ENCODE results near the gene PRKCB.
"Not testable (repeated sequence)": the region's sequence is repeated elsewhere in the genome, so short reads cannot be mapped to it uniquely, and the experiment has no call there.

The PRKCB gene

DNA sequence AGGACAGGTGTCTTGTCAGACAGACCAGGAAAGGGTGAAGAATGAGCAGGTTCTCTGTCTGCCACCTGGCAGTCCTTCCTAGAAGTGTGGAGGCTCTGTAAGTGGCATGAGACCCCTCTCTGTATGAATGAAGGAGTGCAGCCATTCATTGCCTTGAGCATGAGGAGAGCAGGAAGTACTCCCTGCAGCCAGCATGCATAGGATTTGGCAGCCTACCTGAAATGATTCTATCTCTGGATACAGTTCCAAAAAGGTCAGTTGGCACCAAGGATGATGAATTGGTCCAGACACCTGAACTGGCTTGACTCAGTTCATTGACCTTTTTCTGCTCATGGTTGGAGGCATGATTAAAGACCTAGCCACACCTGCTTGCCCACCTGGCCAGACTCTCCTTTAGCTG lies 163.0 kb downstream of the PRKCB start:
- DNase-seq (ENCODE audit: low read depth in 1 of 2, low spot score in 1 of 2) = no peak

DNA sequence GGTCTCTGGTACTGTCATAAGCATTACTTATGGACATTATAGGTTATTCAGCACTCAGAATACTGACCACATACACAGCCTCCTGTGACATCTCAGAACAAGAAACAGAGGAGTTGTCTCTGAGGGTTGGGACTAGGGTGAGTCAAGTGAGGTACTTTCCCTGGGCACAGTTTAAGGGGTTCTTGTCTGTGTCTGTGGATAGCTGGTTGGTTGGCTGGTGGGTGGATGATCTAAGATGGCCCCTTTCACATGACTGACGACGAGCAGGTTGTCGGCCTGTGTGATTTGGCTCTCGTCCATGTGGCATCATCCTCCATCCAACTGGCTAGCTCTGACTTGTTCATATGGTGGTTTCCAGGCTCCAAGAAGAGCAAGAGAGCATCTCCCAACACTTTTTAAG lies 163.9 kb downstream of the PRKCB start:
- DNase-seq (ENCODE audit: low read depth in 1 of 2, low spot score in 1 of 2) = no peak

DNA sequence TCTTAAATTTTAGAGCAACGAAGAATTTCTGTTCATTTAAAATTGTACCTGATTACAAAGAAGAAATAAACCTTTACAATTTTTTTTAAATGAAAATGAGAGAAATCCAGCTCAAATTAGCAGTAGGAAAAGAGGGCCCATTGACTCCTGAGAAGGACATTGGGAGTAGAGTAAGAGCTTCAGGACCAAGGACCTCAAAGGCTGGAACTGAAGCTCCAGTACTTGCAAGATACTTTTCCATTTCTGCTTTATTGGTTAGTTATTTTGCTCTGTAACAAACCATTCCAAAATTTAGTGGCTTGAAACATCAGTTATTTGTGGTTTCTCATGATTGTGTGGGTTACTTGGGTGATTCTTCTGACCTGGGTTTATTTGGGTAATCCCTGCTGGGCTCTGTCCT lies 165.9 kb downstream of the PRKCB start:
- DNase-seq (ENCODE audit: low read depth in 1 of 2, low spot score in 1 of 2) = no peak

DNA sequence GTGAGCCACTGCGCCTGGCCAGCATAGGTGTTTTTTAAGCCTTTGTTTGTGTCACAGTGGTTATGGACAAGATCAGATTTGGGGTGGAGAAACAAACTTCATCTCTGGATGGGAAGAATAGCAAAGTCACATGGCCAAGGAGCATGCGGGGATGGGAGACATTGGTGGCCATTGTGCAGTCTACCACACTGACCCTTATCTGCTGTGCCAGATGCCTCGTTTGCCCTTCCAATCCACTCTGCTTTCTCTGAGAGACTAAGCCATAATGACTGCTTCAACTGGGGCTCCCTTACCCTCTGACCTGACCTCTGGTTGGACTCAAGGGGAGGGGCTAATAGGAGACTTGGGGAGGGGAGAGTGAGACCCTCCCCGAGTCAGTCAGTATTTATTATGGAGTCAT lies 166.8 kb downstream of the PRKCB start:
- DNase-seq (ENCODE audit: low read depth in 1 of 2, low spot score in 1 of 2) = no peak

DNA sequence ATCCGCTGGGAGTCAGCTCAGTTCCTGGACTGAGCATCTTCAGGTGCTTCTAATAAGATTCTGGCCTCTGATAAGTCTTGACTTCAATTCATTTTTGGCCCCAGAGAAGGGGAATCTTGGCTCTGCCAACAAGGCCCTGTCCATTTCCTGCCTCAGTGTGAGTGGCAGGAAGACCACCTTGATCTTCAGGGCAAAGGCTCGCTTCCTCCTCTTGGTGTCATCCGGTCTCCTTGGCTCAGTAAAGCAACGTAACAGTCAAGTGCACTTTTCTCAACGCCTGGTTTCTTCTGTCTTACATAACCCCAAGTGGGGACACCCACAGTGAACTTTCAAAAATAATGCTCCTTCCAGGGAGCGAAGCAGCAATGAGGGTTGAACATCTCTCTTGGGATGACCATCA lies 169.8 kb downstream of the PRKCB start:
- DNase-seq (ENCODE audit: low read depth in 1 of 2, low spot score in 1 of 2) = no peak

DNA sequence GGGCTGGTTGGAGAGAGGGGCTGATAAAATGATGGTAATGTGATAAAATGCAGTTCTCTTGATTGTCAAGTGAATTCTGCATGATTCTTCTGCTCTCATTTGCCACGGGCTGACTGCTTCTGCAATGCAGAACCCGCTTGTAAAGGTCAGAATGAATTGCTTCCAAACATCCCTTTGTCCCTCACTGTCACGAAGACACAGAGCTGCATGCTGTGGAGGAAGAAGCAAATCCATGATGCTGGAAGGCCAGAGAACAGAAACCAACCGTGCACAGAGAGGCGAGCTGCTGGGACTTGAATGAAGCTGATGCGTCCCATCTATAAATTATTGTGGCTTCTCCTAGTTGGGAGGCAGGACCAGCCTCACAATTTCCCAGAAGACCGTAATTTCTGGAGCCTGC lies 171.6 kb downstream of the PRKCB start:
- no peak for DNase-seq (ENCODE audit: low read depth in 1 of 2, low spot score in 1 of 2)

DNA sequence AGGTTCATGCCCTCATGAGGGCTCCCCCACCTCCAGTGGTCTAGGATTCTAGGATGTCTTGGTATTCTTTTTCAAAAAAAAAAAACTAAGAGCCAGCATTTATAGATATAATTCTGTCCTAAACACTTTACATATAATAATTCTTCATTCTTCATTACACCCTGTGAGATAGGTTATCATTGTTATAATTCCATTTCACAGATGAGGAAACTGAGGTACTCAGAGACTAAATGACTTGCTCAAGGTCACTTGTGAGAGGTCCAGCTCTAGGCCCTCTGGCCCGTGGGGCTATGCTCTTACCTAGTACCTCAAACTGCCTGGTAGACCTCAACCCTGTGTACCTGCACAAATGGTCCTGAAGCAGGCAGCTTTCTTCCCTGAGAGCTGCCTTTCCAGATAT lies 172.2 kb downstream of the PRKCB start:
- DNase-seq (ENCODE audit: low read depth in 1 of 2, low spot score in 1 of 2) = no peak

DNA sequence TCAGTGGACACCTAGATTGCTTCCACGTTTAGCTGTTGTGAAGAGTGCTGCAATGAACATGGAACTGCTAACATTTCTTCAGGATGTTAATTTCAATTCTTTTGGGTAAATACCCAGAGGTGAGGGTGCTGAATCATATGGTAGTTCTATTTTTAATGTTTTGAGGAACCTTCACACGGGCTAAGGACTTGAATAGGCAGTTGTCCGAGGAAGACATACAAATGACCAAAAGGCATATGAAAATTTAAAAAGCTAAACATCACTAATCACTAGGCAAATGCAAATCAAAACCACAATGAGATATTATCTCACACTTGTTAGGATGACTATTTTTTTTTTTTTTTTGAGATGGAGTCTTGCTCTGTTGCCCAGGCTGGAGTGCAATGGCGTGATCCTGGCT lies 173.3 kb downstream of the PRKCB start:
- no peak for DNase-seq (ENCODE audit: low read depth in 1 of 2, low spot score in 1 of 2)

DNA sequence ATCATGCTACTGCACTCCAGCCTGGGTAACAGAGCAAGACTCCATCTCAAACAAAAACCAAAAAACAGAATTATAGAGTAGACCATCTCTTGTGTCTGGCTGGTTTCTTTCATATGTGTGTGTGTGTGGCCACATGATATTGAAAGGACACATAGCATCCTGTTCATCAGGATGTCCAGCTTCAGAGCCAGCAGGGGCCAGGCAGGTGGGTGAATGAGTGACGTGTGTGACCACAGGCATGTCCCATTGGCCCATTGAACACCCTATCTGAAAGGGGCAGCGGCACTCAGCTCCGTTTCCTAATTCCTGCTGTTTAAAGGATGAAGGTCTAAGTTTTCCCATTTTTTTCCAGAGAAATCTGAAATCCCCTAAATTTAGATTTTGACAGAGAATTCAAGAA lies 174.2 kb downstream of the PRKCB start:
- DNase-seq (ENCODE audit: low read depth in 1 of 2, low spot score in 1 of 2) = no peak

DNA sequence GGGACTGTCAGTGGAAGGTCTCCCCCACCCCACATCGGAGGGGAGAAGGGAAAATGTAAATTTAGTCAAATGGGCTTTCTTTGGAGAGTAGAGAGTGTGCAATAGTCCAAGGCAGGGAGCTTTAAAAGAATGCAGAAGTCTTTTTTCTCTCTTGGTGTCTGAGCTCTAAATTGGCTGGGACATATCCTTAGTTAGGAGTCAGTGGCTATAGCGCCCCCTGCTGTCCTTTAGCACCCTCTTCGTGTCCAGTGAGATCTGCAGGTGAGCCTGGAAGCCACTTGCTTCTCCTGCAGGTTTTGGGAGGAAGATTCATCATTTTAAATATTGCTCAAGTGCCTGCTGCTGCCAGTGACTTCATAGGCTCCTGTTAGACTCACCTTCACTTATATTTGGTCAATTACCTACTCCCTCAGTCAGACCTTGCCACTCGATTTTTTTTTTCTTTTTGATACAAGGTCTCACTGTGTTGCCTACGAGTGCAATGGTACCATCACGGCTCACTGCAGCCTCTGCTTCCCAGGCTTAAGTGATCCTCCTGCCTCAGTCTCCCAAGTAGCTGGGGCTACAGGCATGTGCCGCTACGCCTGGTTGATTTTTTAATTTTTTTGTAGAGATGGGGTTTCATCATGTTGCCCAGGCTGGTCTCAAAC lies 174.8 kb downstream of the PRKCB start:
- DNase-seq (ENCODE audit: low read depth in 1 of 2, low spot score in 1 of 2) = peak; percentile 57 to 61

DNA sequence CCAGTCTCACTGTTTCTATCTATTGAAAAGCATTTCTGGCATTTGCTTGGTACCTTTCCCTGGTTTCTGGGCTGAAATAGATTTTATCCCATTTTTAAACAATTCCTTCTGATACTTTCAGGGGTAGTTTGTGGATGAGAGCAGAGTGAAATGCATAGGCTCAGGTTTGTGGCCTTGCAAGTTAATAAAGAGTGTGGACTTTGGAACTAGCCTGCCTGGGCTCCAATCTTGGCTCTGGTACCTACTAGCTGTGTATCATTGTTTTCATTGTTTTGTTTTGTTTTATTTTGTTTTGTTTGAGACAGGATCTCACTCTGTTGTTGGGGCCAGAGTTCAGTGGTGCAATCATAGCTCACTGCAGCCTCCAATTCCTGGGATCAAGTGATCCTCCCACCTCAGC lies 175.5 kb downstream of the PRKCB start:
- no peak for DNase-seq (ENCODE audit: low read depth in 1 of 2, low spot score in 1 of 2)

DNA sequence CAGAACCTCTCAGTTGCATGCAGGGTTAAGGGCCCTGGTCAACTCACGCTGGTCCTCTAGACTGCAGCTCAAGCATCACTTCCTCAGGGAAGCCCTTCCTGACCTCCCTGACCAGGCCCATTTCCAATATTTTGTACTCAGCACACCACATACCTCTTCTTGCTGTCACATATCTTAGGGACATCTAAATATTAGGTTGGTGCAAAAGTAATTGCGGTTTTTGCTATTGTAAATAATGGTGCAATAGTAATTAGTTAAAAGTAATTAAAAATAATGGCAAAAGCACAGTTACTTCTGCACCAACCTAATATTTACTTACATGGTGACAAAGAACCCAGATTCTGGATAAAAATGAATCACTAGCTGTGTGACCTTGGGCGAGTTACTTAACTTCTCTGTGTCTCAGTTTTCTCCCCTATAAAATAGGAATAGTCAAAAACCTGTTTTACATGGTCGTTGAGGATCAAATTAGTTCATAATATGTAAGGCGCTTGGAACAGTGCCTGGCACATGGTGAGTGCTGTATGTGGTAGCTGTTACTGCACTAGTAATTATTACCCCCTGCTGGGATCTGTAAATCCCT lies 177.4 kb downstream of the PRKCB start:
- no peak for DNase-seq (ENCODE audit: low read depth in 1 of 2, low spot score in 1 of 2)

DNA sequence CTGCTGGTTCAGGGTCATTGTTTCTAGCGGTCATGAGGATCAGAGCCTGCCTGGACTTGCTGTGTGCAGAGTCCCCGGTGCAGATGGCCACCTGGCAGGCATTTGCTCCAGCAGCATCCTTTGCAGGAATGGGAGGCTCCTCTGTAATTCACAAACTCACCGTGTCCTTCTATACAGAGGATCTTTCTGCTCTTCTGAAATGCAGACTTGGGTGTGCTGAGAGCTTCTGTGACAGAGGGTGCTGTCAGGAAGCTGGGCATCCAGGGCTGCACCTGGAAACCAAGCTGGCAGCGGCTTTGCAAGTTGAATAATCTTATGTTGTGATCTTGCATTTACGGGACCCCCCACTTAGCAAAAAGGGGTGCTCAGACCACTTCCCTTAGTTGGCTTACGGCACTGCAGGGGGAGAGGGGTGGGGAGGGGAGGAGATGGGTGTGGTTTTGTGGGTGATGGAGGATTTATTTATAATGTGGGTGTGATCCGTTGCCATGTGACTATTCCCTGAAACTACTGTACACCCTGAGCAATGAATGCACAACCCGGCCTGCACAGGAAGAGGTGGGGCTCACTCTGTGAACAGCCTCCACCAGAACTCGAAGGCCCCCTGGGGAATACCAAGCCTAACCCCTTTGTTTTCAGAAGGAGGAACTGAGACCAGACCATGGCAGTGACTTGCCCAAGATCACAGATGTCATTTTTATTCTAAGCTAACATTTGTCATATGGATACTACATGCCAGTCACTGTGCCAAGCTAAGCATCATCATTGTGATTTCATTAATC lies 178.3 kb downstream of the PRKCB start:
- DNase-seq (ENCODE audit: low read depth in 1 of 2, low spot score in 1 of 2) = peak; percentile 12 to 13

DNA sequence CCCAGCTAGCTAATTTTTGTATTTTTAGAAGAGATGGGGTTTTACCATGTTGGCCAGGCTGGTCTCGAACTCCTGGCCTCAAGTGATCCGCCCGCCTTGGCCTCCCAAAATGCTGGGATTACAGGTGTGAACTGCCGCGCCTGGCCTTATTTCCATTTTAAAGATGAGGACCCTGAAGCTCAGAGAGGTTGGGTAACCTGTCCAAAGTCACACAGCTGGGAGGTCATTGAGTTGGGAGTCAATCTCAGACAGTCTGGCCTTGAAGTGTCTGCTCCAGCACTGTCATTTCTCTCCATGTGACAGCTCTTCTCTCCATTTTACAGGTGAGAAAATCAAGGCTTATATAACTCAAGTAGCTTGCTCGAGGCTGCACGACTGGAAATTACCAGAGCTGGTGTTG lies 179.2 kb downstream of the PRKCB start:
- not testable (repeated sequence) for DNase-seq (ENCODE audit: low read depth in 1 of 2, low spot score in 1 of 2)

DNA sequence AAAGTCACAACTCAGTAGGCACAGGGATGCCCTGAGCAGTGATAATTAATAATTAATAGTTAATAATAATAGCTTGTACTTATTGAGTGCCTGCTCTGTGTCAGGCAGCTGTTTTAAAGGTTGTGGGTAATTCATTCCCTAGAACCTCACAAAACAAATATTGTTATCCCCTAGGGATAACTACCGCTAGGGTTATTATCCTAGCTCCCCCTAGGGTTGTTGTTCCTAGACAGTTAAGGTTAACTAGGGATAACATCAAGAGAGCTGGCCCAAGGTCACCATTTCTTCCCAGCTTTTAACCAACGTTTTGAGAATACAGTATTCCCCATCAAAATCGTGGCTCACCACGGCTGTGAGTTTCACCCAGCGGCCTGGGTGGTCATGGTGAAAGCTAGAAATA lies 180.1 kb downstream of the PRKCB start:
- no peak for DNase-seq (ENCODE audit: low read depth in 1 of 2, low spot score in 1 of 2)

DNA sequence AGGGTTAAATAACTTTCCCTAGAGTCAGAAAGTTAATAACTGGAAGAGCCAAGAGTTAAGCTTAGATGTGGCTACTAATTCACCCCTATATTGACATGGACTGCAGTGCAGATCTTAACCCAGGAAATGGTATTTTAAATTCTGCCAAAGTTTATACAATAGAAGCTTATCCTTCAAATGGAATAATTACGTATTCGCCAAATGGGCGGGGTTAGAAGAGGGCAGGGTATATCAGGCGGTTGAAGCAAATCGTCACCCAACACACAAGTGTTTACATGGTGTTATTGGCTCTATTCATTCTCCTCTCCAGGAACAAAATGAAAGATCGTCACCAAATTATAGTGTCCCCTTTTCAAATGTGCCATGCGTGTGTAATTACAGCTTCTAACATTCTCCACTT lies 182.7 kb downstream of the PRKCB start:
- no peak for DNase-seq (ENCODE audit: low read depth in 1 of 2, low spot score in 1 of 2)

DNA sequence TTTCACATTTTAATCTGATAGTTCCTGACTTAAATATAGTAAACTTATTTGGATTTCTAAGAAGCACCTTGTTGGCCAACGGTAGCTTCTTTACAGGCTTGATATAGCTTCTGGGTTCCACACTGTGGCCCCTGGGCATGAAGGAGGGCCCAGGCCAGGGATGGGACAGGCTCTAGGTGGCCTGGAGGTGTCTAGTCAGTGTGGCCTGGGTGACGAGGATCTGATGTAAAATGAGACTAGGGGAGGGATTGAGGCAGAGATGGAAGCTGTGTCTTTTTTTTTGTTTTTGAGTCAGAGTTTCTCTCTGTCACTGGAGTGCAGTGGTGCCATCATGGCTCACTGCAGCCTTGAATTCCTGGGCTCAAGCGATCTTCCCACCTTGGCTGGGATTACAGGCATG lies 187.0 kb downstream of the PRKCB start:
- no peak for DNase-seq (ENCODE audit: low read depth in 1 of 2, low spot score in 1 of 2)

DNA sequence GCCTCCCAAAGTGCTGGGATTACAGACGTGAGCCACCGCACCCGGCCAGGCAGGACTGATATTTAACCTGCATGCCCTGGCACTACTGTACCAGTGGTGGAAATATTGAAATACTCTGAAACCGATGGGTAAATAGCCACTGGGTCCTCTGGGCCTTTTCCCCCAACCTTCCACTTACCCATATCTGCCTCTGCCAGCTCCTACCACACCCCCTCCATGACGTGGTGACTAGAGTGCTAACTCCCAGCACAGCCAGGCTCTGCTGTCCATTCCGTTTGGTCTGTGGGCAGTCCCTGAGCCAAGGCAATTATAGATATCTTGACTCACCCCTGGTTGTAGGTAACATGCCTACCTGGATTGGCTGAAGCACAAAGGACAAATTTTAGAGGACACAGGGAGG lies 187.8 kb downstream of the PRKCB start:
- DNase-seq (ENCODE audit: low read depth in 1 of 2, low spot score in 1 of 2) = no peak

DNA sequence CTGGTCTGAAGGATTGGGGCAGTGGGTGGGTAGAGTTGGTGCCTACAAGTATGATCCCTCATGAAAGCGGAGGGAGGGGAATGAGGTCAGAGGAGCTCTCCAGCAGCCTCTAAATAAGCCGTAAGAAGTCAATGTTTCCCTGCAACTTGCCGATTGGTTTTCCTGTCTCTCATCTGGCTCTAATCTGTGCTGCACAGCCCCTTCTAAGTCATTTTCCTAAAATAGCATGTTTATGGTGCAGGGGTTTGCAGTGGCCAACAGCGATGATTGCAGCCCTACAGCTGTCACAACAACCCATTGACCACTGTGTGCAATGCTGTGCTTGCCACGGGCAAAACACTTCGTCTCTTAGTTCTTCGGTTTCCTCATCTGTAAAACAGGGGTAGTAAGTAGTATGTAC lies 189.2 kb downstream of the PRKCB start:
- DNase-seq (ENCODE audit: low read depth in 1 of 2, low spot score in 1 of 2) = no peak

DNA sequence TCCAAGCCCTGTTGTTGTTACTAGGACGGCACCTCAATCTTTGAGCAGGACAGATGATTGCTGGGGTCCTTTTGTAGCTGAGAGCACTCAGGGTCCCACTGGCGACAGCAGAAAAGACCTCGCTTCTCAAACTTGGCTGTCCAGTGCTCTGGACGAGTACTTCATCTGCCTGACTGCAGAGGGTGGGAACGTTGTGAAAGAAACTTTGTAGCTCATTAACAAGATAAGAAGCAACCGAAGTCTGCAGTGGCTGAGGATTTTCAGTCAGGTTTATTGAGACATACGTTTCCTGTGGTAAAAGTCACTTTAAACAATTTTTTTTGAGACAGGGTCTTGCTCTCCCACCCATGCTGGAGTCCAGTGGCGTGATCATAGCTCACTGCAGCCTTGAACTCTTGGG lies 191.7 kb downstream of the PRKCB start:
- no peak for DNase-seq (ENCODE audit: low read depth in 1 of 2, low spot score in 1 of 2)

DNA sequence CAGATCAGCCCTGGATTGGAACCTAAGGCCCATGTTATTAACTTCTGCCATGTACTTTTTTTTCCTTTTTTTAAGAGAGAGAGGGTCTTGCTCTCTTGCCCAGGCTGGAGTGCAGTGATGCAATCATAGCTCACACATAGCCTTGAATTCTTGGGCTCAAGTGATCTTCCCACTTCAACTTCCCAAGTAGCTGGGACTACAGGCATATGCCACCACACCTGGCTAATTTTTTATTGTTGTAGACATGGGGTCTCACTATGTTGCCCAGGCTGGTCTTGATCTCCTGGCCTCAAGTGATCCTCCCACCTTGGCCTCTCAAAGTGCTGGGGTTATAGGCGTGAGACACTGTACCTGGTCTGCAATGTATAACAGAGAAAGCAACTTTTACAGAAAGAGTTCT lies 194.1 kb downstream of the PRKCB start:
- not testable (repeated sequence) for DNase-seq (ENCODE audit: low read depth in 1 of 2, low spot score in 1 of 2)

DNA sequence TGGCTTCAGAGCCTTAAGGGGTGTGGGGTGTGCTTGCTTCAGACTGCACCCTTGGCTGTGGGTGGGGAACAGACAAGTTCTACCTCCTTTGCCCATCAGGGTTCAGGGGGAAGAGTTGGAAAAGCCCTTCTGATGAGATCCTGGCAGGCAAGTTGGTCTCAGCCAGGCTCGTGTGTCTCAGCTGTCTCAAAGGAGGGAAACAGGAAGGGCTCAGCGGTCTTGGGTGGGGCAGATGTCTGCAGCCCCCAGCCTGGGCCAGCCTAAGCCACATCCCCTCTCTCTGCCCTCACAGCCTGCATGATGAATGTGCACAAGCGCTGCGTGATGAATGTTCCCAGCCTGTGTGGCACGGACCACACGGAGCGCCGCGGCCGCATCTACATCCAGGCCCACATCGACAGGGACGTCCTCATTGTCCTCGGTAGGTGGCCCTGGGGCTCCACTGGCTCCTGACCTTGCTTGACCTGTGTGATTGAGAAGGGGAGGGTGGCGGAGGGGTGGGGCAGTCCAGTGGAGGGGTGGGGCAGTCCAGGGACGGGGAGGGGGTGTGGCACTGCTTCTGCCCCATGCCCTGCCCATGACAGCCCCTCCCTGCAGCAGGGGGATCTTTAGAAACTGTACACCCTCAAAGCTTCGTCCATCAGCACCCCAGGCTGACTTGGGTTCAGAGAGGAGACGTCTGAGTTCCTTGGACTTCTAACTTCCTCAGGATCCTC lies 199.5 kb downstream of the PRKCB start:
- no peak for DNase-seq (ENCODE audit: low read depth in 1 of 2, low spot score in 1 of 2)
